Fibroblast of lung (primary cell): ENCODE measurements around the gene TMEM179.

Experiments used
- EZH2 ChIP-seq: IDR thresholded peaks from 2 replicates; pipeline ENCODE4 v1.5.1; 2012; ENCODE audit warnings: low read length, control low read depth, mild to moderate bottlenecking; ENCODE audit errors: missing control alignments
- TF ChIP-seq, protein P1 (sequence below), 2 donors: IDR thresholded peaks in 1 of 2; conservative IDR thresholded peaks in 1 of 2; 1 replicate in 1 of 2; 2 replicates in 1 of 2; pipeline ENCODE4 v1.5.1; 2011 to 2012; ENCODE audit warnings: low read length in 2 of 2, control low read depth in 1 of 2, inconsistent platforms in 1 of 2, low read depth in 1 of 2, mild to moderate bottlenecking in 1 of 2

DNA sequence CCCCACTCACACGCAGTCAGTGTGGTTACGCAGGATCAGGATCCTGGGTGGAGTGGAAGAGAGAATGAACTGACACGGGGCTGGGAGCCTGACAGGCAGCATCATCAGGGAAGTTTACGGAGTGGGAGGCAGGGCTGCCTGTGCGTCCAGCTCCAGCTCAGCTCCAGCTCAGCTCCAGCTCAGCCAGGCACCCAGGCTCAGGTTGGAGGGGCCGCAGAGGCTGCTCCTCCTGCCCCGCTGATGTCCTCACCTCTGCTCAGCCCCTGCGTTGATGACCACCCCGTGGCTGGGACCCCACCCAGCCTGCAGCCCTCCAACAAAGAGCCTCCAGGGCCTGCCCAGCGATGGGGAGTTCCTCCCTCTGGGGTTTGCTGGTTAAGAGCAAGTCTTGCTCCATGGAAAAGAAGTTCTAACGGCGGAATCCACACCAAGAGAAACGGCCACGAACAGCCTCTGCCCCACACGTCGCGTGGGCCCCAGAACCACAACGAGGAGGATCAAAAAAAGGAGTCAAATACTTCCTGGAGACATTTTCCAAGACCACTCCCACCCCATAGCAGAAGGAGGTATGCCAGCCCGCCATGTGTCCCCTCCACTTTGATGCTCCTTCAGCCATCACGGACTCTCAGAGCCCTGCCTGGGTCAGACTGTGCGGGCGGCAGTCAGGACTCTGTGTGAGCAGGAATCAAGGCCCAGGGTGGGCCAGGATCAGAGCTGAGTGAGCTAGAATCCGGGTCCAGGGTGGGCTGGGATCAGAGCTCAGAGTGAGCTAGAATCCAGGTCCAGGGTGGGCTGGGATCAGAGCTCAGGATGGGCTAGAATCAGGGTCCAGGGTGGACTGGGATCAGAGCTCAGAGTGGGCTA is 42.7 kb downstream of the TMEM179 start:
- TF ChIP-seq, protein P1, sequence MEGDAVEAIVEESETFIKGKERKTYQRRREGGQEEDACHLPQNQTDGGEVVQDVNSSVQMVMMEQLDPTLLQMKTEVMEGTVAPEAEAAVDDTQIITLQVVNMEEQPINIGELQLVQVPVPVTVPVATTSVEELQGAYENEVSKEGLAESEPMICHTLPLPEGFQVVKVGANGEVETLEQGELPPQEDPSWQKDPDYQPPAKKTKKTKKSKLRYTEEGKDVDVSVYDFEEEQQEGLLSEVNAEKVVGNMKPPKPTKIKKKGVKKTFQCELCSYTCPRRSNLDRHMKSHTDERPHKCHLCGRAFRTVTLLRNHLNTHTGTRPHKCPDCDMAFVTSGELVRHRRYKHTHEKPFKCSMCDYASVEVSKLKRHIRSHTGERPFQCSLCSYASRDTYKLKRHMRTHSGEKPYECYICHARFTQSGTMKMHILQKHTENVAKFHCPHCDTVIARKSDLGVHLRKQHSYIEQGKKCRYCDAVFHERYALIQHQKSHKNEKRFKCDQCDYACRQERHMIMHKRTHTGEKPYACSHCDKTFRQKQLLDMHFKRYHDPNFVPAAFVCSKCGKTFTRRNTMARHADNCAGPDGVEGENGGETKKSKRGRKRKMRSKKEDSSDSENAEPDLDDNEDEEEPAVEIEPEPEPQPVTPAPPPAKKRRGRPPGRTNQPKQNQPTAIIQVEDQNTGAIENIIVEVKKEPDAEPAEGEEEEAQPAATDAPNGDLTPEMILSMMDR (conservative IDR thresholded peaks at IDR 0.05 in 1 of 2, IDR thresholded peaks at IDR 0.05 in 1 of 2; ENCODE audit: low read depth in 1 of 2, low read length in 2 of 2) = no peak
- no peak for TF ChIP-seq EZH2
